ENCODE measurements around the gene NSMF. TPM values are rescaled to one million over a fixed set of nuclear protein-coding genes. Genes with fewer than 3 reads are reported as not detected.

The NSMF gene
- total and polyA plus RNA-seq, 2 of the 4 experiments (the other 2 are of a cell fraction) = 7.7 to 40.9 TPM

GRCh38 chr9:137459601-137460362, 648 bp upstream of the NSMF start:
- Histone ChIP-seq H2AK5ac (ENCODE audit: low read depth, low read length) (peak overlapping the region; percentile 73; the same call in 1 of the 2 replicates), H3K9ac (ENCODE audit: low read depth, low read length) (peak overlapping the region; percentile 77), H4K5ac (ENCODE audit: low read depth, low read length) (peak overlapping the region; percentile 76), H2AFZ (replicated peaks; ENCODE audit: low read length, poor library complexity) (peak overlapping the region; percentile 100), H3K23ac (ENCODE audit: low read depth, low read length) (no peak overlapping the region), H3K4me1 (ENCODE audit: control insufficient read depth, insufficient read depth, low read length) (peaks cover 18% of the 10 kb centered on the region), H4K91ac (ENCODE audit: insufficient read depth, low read depth, low read length) (peak overlapping the region; percentile 86), H2BK20ac (ENCODE audit: low read depth, low read length) (peak overlapping the region; percentile 34; the same call in 1 of the 2 replicates), H3K36me3 (ENCODE audit: control insufficient read depth, insufficient read depth, low read length) (peaks cover 20% of the 10 kb centered on the region), H3K27me3 (ENCODE audit: control insufficient read depth, insufficient read depth, low read length) (no peaks in the 10 kb centered on the region), H4K20me1 (ENCODE audit: insufficient read depth, low read length) (peaks cover 32% of the 10 kb centered on the region), H3K27ac (ENCODE audit: insufficient read depth, low read length) (peak overlapping the region; percentile 84), H3K9me1 (ENCODE audit: insufficient read depth, low read length) (no peaks in the 10 kb centered on the region), H3K4ac (ENCODE audit: low read depth, low read length) (peak overlapping the region; percentile 83), H3K9me3 (ENCODE audit: control insufficient read depth, insufficient read depth, low read length) (no peaks in the 10 kb centered on the region), H3K4me2 (ENCODE audit: low read depth, low read length) (peak overlapping the region; percentile 73), H3K14ac (replicated peaks; ENCODE audit: low read depth, low read length) (peak overlapping the region; percentile 89), H2BK15ac (ENCODE audit: low read depth, low read length) (peak overlapping the region; percentile 62; the same call in 1 of the 3 replicates), H3K4me3 (ENCODE audit: insufficient read depth, low read depth, low read length) (peak overlapping the region; percentile 13; the same call in 1 of the 2 replicates), H3K18ac (ENCODE audit: low read depth, low read length) (peak overlapping the region; percentile 45; the same call in 1 of the 2 replicates), H2BK5ac (ENCODE audit: low read depth, low read length, poor library complexity, severe bottlenecking) (peak overlapping the region; percentile 53), H4K8ac (ENCODE audit: low read depth in 2 of 2, low read length in 2 of 2) (peak overlapping the region; percentile 98 to 100), H3K56ac (ENCODE audit: extremely low read depth, insufficient read depth, low read length) (no peak overlapping the region), H3K79me1 (ENCODE audit: low read depth in 1 of 2, low read length in 2 of 2) (peaks cover 3 to 34% of the 10 kb centered on the region in 2 experiments; a peak in 3 of 4 replicates), H2BK120ac (ENCODE audit: low read depth, low read length) (peak overlapping the region; percentile 62; the same call in 1 of the 2 replicates), H2AK9ac (replicated peaks; ENCODE audit: low read depth, low read length, poor library complexity) (peak overlapping the region; percentile 88)
- dilution Hi-C loops (cut with HindIII; ENCODE audit: low sequenced_read_pairs, unreplicated experiment) (no loop called here), intact Hi-C loops (cut with micrococcal nuclease) (no loop called here), in situ Hi-C loops (cut with MboI; ENCODE audit: low sequenced_read_pairs) (no loop called here)
- ChIA-PET CTCF (no interaction called here), POLR2A (ENCODE audit: unreplicated experiment) (interaction anchor here (0.6 kb wide), 1 partner anchor 581 kb away, joined by 7 read pairs; no protein-coding TSS in a partner anchor)
- DNase-seq (no peak), ATAC-seq (ENCODE audit: low read depth) (peak; percentile 1; the same call in 1 of the 2 replicates)
- WGBS, 2 experiments (ENCODE audit: extremely low coverage in 2 of 2, insufficient read length in 1 of 2) = 38% methylated on average over 6 of the region's 15 CpGs; no CpG with 5 or more reads in 1 of the 2 experiments
- no TSS peak for BruUV-seq (replicated peaks)
- TF ChIP-seq MAFK (IDR thresholded peaks at IDR 0.05; ENCODE audit: low read depth, low read length) (no peak), RAD21 (IDR thresholded peaks at IDR 0.05; ENCODE audit: low read length) (no peak), CHD1 (IDR thresholded peaks at IDR 0.05; ENCODE audit: low read depth, low read length) (no peak), CEBPB (IDR thresholded peaks at IDR 0.05; ENCODE audit: low read depth, low read length) (no peak), MXI1 (IDR thresholded peaks at IDR 0.05; ENCODE audit: borderline replicate concordance, low read depth, low read length) (no peak), USF2 (IDR thresholded peaks at IDR 0.05; ENCODE audit: low read depth, low read length) (no peak), BHLHE40 (IDR thresholded peaks at IDR 0.05; ENCODE audit: low read depth, low read length) (no peak), CTCF (conservative IDR thresholded peaks at IDR 0.05; ENCODE audit: low read depth, low read length) (no peak), RFX5 (IDR thresholded peaks at IDR 0.05; ENCODE audit: low read depth, low read length) (no peak), RCOR1 (IDR thresholded peaks at IDR 0.05; ENCODE audit: insufficient replicate concordance, low read length) (no peak), SMC3 (IDR thresholded peaks at IDR 0.05; ENCODE audit: low read depth, low read length) (no peak), FOS (IDR thresholded peaks at IDR 0.05; ENCODE audit: low read depth, low read length) (no peak), MAZ (IDR thresholded peaks at IDR 0.05; ENCODE audit: borderline replicate concordance, low read depth, low read length) (no peak)

Measured in IMR-90 (cell line).